Endothelial cell of umbilical vein (primary cell): ENCODE data around the gene ADSL. TPM values are rescaled to one million over a fixed set of nuclear protein-coding genes. Genes with fewer than 3 reads are reported as not detected.
A peak's percentile ranks its signal among the peaks of the same experiment; 100 is the strongest.

Experiments
- BruUV-seq: library from RNA; stranded (reverse); fragments of 400-500 nt; replicated peaks from 2 replicates; lab custom pipeline; 2021; lab: Mats Ljungman, UMichigan
- CTCF ChIA-PET: fragments of 300-600, 350-600 bp; sonication (Branson Sonifier 250); formaldehyde crosslinking; loops from one replicate; lab custom pipeline; 2021; ENCODE audit warnings: antibody characterized with exemption, inconsistent platforms; lab: Charles Lee
- POLR2A ChIA-PET: fragments of 300-600, 350-600 bp; sonication (Branson Sonifier 250); formaldehyde crosslinking; loops from one replicate; lab custom pipeline; 2021; ENCODE audit warnings: antibody characterized with exemption, inconsistent platforms; lab: Charles Lee
- DNase-seq: peaks from one replicate; pipeline ENCODE4 v3.0.0-alpha.2; 2011; ENCODE audit warnings: low read depth, low spot score
- FAIRE-seq: peaks from 2 replicates; lab custom pipeline; 2011; peaks lifted over from hg19 to GRCh38; lab: Jason Lieb, UNC
- H2AFZ ChIP-seq: 2 replicates; pipeline ENCODE4 v1.6.0; 2012; ENCODE audit warnings: low read depth, low read length, control low read depth, inconsistent platforms
- H3K27ac ChIP-seq: 2 replicates; pipeline ENCODE4 v1.5.1; 2011; ENCODE audit warnings: low read depth, mild to moderate bottlenecking, control low read depth, low read length, moderate library complexity; ENCODE audit not compliant: insufficient read depth
- H3K27me3 ChIP-seq, 2 experiments: 2 replicates each; pipeline versions ENCODE4 v1.6.0 to v1.6.1; 2011; ENCODE audit warnings: low read length in 2 of 2, mixed read lengths in 1 of 2; ENCODE audit not compliant: control insufficient read depth in 2 of 2, insufficient read depth in 2 of 2
- H3K36me3 ChIP-seq, 2 experiments: 2 replicates in 1 of 2; 3 replicates in 1 of 2; pipeline ENCODE4 v1.5.1; 2011; ENCODE audit warnings: low read length in 2 of 2, mild to moderate bottlenecking in 1 of 2, moderate library complexity in 1 of 2; ENCODE audit not compliant: control insufficient read depth in 2 of 2, insufficient read depth in 2 of 2; ENCODE audit errors: extremely low read depth in 1 of 2
- H3K4me1 ChIP-seq: 3 replicates; pipeline ENCODE4 v1.5.1; 2011; ENCODE audit warnings: mild to moderate bottlenecking, low read length; ENCODE audit not compliant: control insufficient read depth, insufficient read depth; ENCODE audit errors: extremely low read depth
- H3K4me2 ChIP-seq: 2 replicates; pipeline ENCODE4 v1.6.1; 2011; ENCODE audit warnings: low read length, control low read depth, mixed read lengths; ENCODE audit not compliant: insufficient read depth
- H3K4me3 ChIP-seq, 3 experiments: fragments of 200-600 bp in 1 of 3; sonication (generic), shearing (Covaris generic) in 1 of 3; replicated peaks in 1 of 3; 2 replicates each; pipeline ENCODE4 v1.5.1; 2011 to 2016; ENCODE audit warnings: control low read depth in 3 of 3, low read length in 3 of 3, mild to moderate bottlenecking in 2 of 3, inconsistent platforms in 1 of 3, low read depth in 1 of 3, moderate library complexity in 1 of 3; ENCODE audit not compliant: insufficient read depth in 1 of 3
- H3K79me2 ChIP-seq: 2 replicates; pipeline ENCODE4 v1.6.0; 2012; ENCODE audit warnings: low read length, inconsistent platforms; ENCODE audit not compliant: control insufficient read depth, insufficient read depth
- H3K9ac ChIP-seq: replicated peaks from 2 replicates; pipeline ENCODE3; 2011; ENCODE audit warnings: low read length, control low read depth; ENCODE audit not compliant: insufficient read depth; ENCODE audit errors: extremely low read depth
- H3K9me1 ChIP-seq: replicated peaks from 3 replicates; pipeline ENCODE4 v1.6.0; 2011; ENCODE audit warnings: mild to moderate bottlenecking, low read length; ENCODE audit not compliant: control insufficient read depth, insufficient read depth; ENCODE audit errors: extremely low read depth
- H3K9me3 ChIP-seq: replicated peaks from 2 replicates; pipeline ENCODE4 v1.5.1; 2012; ENCODE audit warnings: low read length, inconsistent platforms; ENCODE audit not compliant: control insufficient read depth, insufficient read depth
- H4K20me1 ChIP-seq: replicated peaks from 2 replicates; pipeline ENCODE3; 2011; ENCODE audit warnings: mild to moderate bottlenecking, low read length; ENCODE audit not compliant: control insufficient read depth, insufficient read depth; ENCODE audit errors: extremely low read depth
- CTCF ChIP-seq, 2 donors: IDR thresholded peaks; 1 replicate in 1 of 2; 2 replicates in 1 of 2; pipeline ENCODE4 v1.5.1; 2011; ENCODE audit warnings: low read length in 2 of 2, mild to moderate bottlenecking in 2 of 2, moderate library complexity in 2 of 2, control low read depth in 1 of 2, inconsistent platforms in 1 of 2, low read depth in 1 of 2; ENCODE audit not compliant: insufficient read depth in 1 of 2; ENCODE audit errors: extremely low read depth in 1 of 2
- EZH2 ChIP-seq: IDR thresholded peaks from 2 replicates; pipeline ENCODE4 v1.6.1; 2012; ENCODE audit warnings: borderline replicate concordance, low read depth, mild to moderate bottlenecking, moderate library complexity, low read length, inconsistent platforms; ENCODE audit not compliant: severe bottlenecking
- FOS ChIP-seq: IDR thresholded peaks from 2 replicates; pipeline ENCODE4 v1.6.1; 2011; ENCODE audit warnings: mild to moderate bottlenecking, low read length, moderate library complexity, borderline replicate concordance; ENCODE audit not compliant: insufficient read depth
- GATA2 ChIP-seq: IDR thresholded peaks from 2 replicates; pipeline ENCODE4 v1.7.0; 2011; ENCODE audit warnings: low read depth, mild to moderate bottlenecking, moderate library complexity, mixed read lengths, low read length; ENCODE audit not compliant: insufficient read length, insufficient read depth
- JUN ChIP-seq: IDR thresholded peaks from 2 replicates; pipeline ENCODE4 v1.6.1; 2011; ENCODE audit warnings: borderline replicate concordance, low read depth; ENCODE audit not compliant: insufficient read length, insufficient read depth
- MAX ChIP-seq: IDR thresholded peaks from 2 replicates; pipeline ENCODE4 v1.6.1; 2011; ENCODE audit not compliant: insufficient read depth, insufficient read length
- MYC ChIP-seq: IDR thresholded peaks from one replicate; pipeline ENCODE4 v1.6.1; 2011; ENCODE audit warnings: mild to moderate bottlenecking, low read depth, low read length
- POLR2A ChIP-seq: IDR thresholded peaks from 2 replicates; pipeline ENCODE4 v1.6.1; 2012; ENCODE audit warnings: low read depth, mild to moderate bottlenecking, control low read depth, low read length
- POLR2AphosphoS5 ChIP-seq: IDR thresholded peaks from 2 replicates; pipeline ENCODE4 v1.6.1; 2012; ENCODE audit warnings: low read depth, mild to moderate bottlenecking, control low read depth, low read length, moderate library complexity; ENCODE audit not compliant: insufficient read depth
- dilution Hi-C: fragments of 300-500 bp; cut with MboI; formaldehyde crosslinking; loops from one replicate; pipeline ENCODE4 v1.15.0; 2019; ENCODE audit warnings: low sequenced_read_pairs; ENCODE audit not compliant: extremely low pct_ligation_motif_present
- intact Hi-C: fragments of 100-400 bp; cut with micrococcal nuclease; formaldehyde crosslinking; loops from one replicate; pipeline ENCODE4 v1.10.0; 2022
- polyA plus RNA-seq, 4 experiments: library from polyadenylated mRNA; depleted of rRNA in 3 of 4; stranded (reverse) in 3 of 4; unstranded in 1 of 4; fragments of >200 nt; gene quantifications; 2 replicates each; pipeline versions ENCODE4 v1.2.1 to v1.2.3, GENCODE V29; 2011 to 2012; ENCODE audit warnings: missing spikeins in 1 of 4
- total RNA-seq: library from RNA; stranded (reverse); gene quantifications from 2 replicates; pipeline ENCODE4 v1.2.3, GENCODE V29; 2021

Gene ADSL
- total and polyA plus RNA-seq, 2 donors (not counting 3 experiments of a cell fraction or from before 2014, with no cell fraction given) = 103 to 141 TPM

- Histone ChIP-seq H3K4me2 (no peak overlapping the region), H3K27ac (no peak overlapping the region), H3K9ac (no peak overlapping the region), H3K9me1 (no peaks in the 10 kb centered on the region), H3K36me3 (peaks cover 0 to 10% of the 10 kb centered on the region in 2 experiments), H3K4me3 (no peak overlapping the region), H3K79me2 (peaks cover 6% of the 10 kb centered on the region), H3K4me1 (peaks cover 2% of the 10 kb centered on the region), H4K20me1 (no peaks in the 10 kb centered on the region), H3K9me3 (no peaks in the 10 kb centered on the region), H2AFZ (no peak overlapping the region), H3K27me3 (no peaks in the 10 kb centered on the region)
- no peak for FAIRE-seq
- no peak for DNase-seq
- TF ChIP-seq MAX (no peak), MYC (no peak), CTCF (IDR thresholded peaks at IDR 0.05; ENCODE audit: extremely low read depth in 1 of 2, insufficient read depth in 1 of 2, low read depth in 1 of 2, low read length in 2 of 2) (no peak), GATA2 (no peak), POLR2AphosphoS5 (no peak), FOS (no peak), POLR2A (no peak), JUN (no peak), EZH2 (no peak)
- ChIA-PET POLR2A (no interaction called here), CTCF (interaction anchor here (2.2 to 4.9 kb wide), 2 partner anchors 91 to 213 kb away, joined by 7 to 111 read pairs; no protein-coding TSS in a partner anchor)
- dilution Hi-C loops (no loop called here), intact Hi-C loops (no loop called here)
- TSS peak; percentile 5 for BruUV-seq
These were observed 87.8 kb downstream of the ADSL start for GRCh38 chr22:40434106-40434505.
